IPS-11a (cell line): Measurements from ENCODE around the gene RUNX1.

ENCODE experiments used
- H3K4me3 ChIP-seq: one replicate; pipeline ENCODE4 v1.5.1; 2013; ENCODE audit warnings: low read depth, low read length, control low read depth

Gene RUNX1

GRCh38 chr21:35048706-35049617 is at the start of gene RUNX1:
Gene RUNX1, minus strand, starts transcription at chr21:35049302.
- no peak within 1 kb of the TSS for H3K4me3 ChIP-seq

- no peak overlapping the region for H3K4me3 ChIP-seq
These were observed 48.4 kb upstream of the RUNX1 start for GRCh38 chr21:35097525-35097924.

- H3K4me3 ChIP-seq: no peak overlapping the region
These were observed 47.9 kb upstream of the RUNX1 start for GRCh38 chr21:35096959-35097358.

- no peak overlapping the region for H3K4me3 ChIP-seq
These were observed 46.8 kb upstream of the RUNX1 start for GRCh38 chr21:35095859-35096291.

- H3K4me3 ChIP-seq: no peak overlapping the region
These were observed 44.4 kb upstream of the RUNX1 start for GRCh38 chr21:35093514-35093913.

- no peak overlapping the region for H3K4me3 ChIP-seq
These were observed 42.4 kb upstream of the RUNX1 start for GRCh38 chr21:35091496-35091895.

- no peak overlapping the region for H3K4me3 ChIP-seq
These were observed 41.3 kb upstream of the RUNX1 start for GRCh38 chr21:35090403-35090802.

GRCh38 chr21:35088319-35088771 is 39.2 kb upstream of the RUNX1 start:
- no peak overlapping the region for H3K4me3 ChIP-seq

GRCh38 chr21:35086357-35086756 is 37.3 kb upstream of the RUNX1 start:
- H3K4me3 ChIP-seq: no peak overlapping the region

GRCh38 chr21:35084869-35085268 is 35.8 kb upstream of the RUNX1 start:
- no peak overlapping the region for H3K4me3 ChIP-seq

GRCh38 chr21:35083246-35083645 is 34.1 kb upstream of the RUNX1 start:
- H3K4me3 ChIP-seq: no peak overlapping the region

GRCh38 chr21:35081861-35082260 is 32.8 kb upstream of the RUNX1 start:
- no peak overlapping the region for H3K4me3 ChIP-seq

- H3K4me3 ChIP-seq: no peak overlapping the region
These were observed 30.1 kb upstream of the RUNX1 start for GRCh38 chr21:35079181-35079580.

- H3K4me3 ChIP-seq: no peak overlapping the region
These were observed 28.9 kb upstream of the RUNX1 start for GRCh38 chr21:35077975-35078374.

GRCh38 chr21:35077466-35077865 is 28.4 kb upstream of the RUNX1 start:
- H3K4me3 ChIP-seq: no peak overlapping the region

- no peak overlapping the region for H3K4me3 ChIP-seq
These were observed 26.4 kb upstream of the RUNX1 start for GRCh38 chr21:35075546-35075945.

GRCh38 chr21:35072960-35073359 is 23.9 kb upstream of the RUNX1 start:
- no peak overlapping the region for H3K4me3 ChIP-seq

- H3K4me3 ChIP-seq: no peak overlapping the region
These were observed 23.5 kb upstream of the RUNX1 start for GRCh38 chr21:35072557-35072956.

- no peak overlapping the region for H3K4me3 ChIP-seq
These were observed 22.2 kb upstream of the RUNX1 start for GRCh38 chr21:35071347-35071746.

- H3K4me3 ChIP-seq: no peak overlapping the region
These were observed 21.3 kb upstream of the RUNX1 start for GRCh38 chr21:35070436-35070835.

- no peak overlapping the region for H3K4me3 ChIP-seq
These were observed 17.7 kb upstream of the RUNX1 start for GRCh38 chr21:35066824-35067223.

GRCh38 chr21:35063428-35064172 is 14.5 kb upstream of the RUNX1 start:
- no peak overlapping the region for H3K4me3 ChIP-seq
